H1 (cell line): Measurements from ENCODE around the gene ARHGAP15. TPM values are rescaled to one million over a fixed set of nuclear protein-coding genes. Genes with fewer than 3 reads are reported as not detected.

ENCODE experiments used
- CTCF ChIA-PET: fragments of 300-600 bp; sonication (Branson Sonifier 250); formaldehyde crosslinking; loops from one replicate; lab custom pipeline; 2021; ENCODE audit not compliant: partially characterized antibody; lab: Charles Lee
- POLR2A ChIA-PET: fragments of 300-600 bp; sonication (Branson Sonifier 250); formaldehyde crosslinking; loops from one replicate; lab custom pipeline; 2021; ENCODE audit warnings: inconsistent platforms; ENCODE audit not compliant: partially characterized antibody; lab: Charles Lee
- DNase-seq, 2 experiments: peaks; one replicate each; pipeline versions ENCODE4 v3.0.0 to v3.0.0-alpha.2; 2010 to 2022; ENCODE audit warnings: low spot score in 2 of 2, low read depth in 1 of 2, mixed read lengths in 1 of 2
- FAIRE-seq: peaks from 2 replicates; lab custom pipeline; 2011; peaks lifted over from hg19 to GRCh38; lab: Jason Lieb, UNC
- H2AFZ ChIP-seq: 2 replicates; pipeline ENCODE4 v1.8.1; 2012; ENCODE audit warnings: low read length, inconsistent platforms
- H2AK5ac ChIP-seq: 2 replicates; pipeline ENCODE4 v1.6.1; 2013; ENCODE audit warnings: low read depth, low read length
- H2BK120ac ChIP-seq: replicated peaks from 2 replicates; pipeline ENCODE3; 2013; ENCODE audit warnings: low read depth, low read length, inconsistent platforms
- H2BK12ac ChIP-seq: 2 replicates; pipeline ENCODE4 v1.6.1; 2013; ENCODE audit warnings: low read depth, low read length
- H2BK15ac ChIP-seq: 2 replicates; pipeline ENCODE4 v1.6.1; 2013; ENCODE audit warnings: low read length
- H2BK20ac ChIP-seq: 2 replicates; pipeline ENCODE4 v1.6.1; 2013; ENCODE audit warnings: low read length
- H2BK5ac ChIP-seq: 2 replicates; pipeline ENCODE4 v1.6.1; 2013; ENCODE audit warnings: low read depth, low read length
- H3K14ac ChIP-seq: 2 replicates; pipeline ENCODE4 v1.6.1; 2013; ENCODE audit warnings: inconsistent platforms; ENCODE audit not compliant: insufficient read length
- H3K18ac ChIP-seq: 2 replicates; pipeline ENCODE4 v1.6.1; 2013; ENCODE audit warnings: low read length; ENCODE audit errors: extremely low read depth
- H3K23ac ChIP-seq: 2 replicates; pipeline ENCODE4 v1.6.1; 2013; ENCODE audit warnings: inconsistent platforms; ENCODE audit not compliant: insufficient read length
- H3K23me2 ChIP-seq: 2 replicates; pipeline ENCODE4 v1.6.1; 2013; ENCODE audit warnings: low read depth, low read length
- H3K27ac ChIP-seq: 2 replicates; pipeline ENCODE4 v1.6.1; 2011; ENCODE audit warnings: low read depth, low read length, inconsistent platforms
- H3K27me3 ChIP-seq, 4 experiments: replicated peaks in 1 of 4; 1 replicate in 1 of 4; 2 replicates in 3 of 4; pipeline versions ENCODE4 v1.6.1 to v1.8.1; 2011 to 2013; ENCODE audit warnings: low read length in 3 of 4, mild to moderate bottlenecking in 3 of 4, inconsistent platforms in 2 of 4, mixed read lengths in 2 of 4, moderate library complexity in 1 of 4; ENCODE audit not compliant: control insufficient read depth in 3 of 4, insufficient read depth in 3 of 4; ENCODE audit errors: extremely low read depth in 1 of 4
- H3K36me3 ChIP-seq, 4 experiments: 2 replicates each; pipeline versions ENCODE4 v1.6.1 to v1.8.1; 2011 to 2013; ENCODE audit warnings: mild to moderate bottlenecking in 4 of 4, low read length in 3 of 4, moderate library complexity in 2 of 4, control low read depth in 1 of 4, inconsistent platforms in 1 of 4; ENCODE audit not compliant: insufficient read depth in 4 of 4, control insufficient read depth in 2 of 4
- H3K4ac ChIP-seq: replicated peaks from 2 replicates; pipeline ENCODE3; 2013; ENCODE audit warnings: low read length, low read depth, mixed read lengths, inconsistent platforms; ENCODE audit not compliant: insufficient read length
- H3K4me1 ChIP-seq, 4 experiments: replicated peaks in 1 of 4; 1 replicate in 1 of 4; 2 replicates in 3 of 4; pipeline versions ENCODE4 v1.6.1 to v1.8.1; 2011 to 2013; ENCODE audit warnings: low read length in 3 of 4, inconsistent platforms in 2 of 4, mixed read lengths in 1 of 4; ENCODE audit not compliant: insufficient read depth in 4 of 4, control insufficient read depth in 3 of 4
- H3K4me2 ChIP-seq, 2 experiments: 2 replicates each; pipeline versions ENCODE4 v1.6.1 to v1.8.1; 2011 to 2013; ENCODE audit warnings: low read depth in 2 of 2, low read length in 2 of 2, control low read depth in 1 of 2, inconsistent platforms in 1 of 2, mild to moderate bottlenecking in 1 of 2; ENCODE audit not compliant: insufficient read depth in 1 of 2
- H3K4me3 ChIP-seq, 4 experiments: fragments of 200-600, 300-600 bp in 1 of 4; sonication (generic), shearing (Covaris generic), sonication (Bioruptor Twin) in 1 of 4; 2 replicates each; pipeline versions ENCODE4 v1.5.1 to v1.8.1; 2011 to 2016; ENCODE audit warnings: low read length in 4 of 4, low read depth in 3 of 4, control low read depth in 2 of 4, inconsistent platforms in 2 of 4, mild to moderate bottlenecking in 2 of 4, mixed read lengths in 1 of 4, moderate library complexity in 1 of 4; ENCODE audit not compliant: insufficient read depth in 2 of 4; ENCODE audit errors: extremely low read depth in 1 of 4
- H3K56ac ChIP-seq: replicated peaks from 2 replicates; pipeline ENCODE3; 2013; ENCODE audit warnings: low read depth, mild to moderate bottlenecking, mixed read lengths, low read length, inconsistent platforms; ENCODE audit not compliant: insufficient read length
- H3K79me1 ChIP-seq: 2 replicates; pipeline ENCODE4 v1.6.1; 2013; ENCODE audit warnings: low read depth, low read length, control low read depth
- H3K79me2 ChIP-seq, 2 experiments: 2 replicates each; pipeline versions ENCODE4 v1.6.1 to v1.8.1; 2012 to 2013; ENCODE audit warnings: low read length in 2 of 2, mild to moderate bottlenecking in 2 of 2, inconsistent platforms in 1 of 2; ENCODE audit not compliant: insufficient read depth in 2 of 2, control insufficient read depth in 1 of 2
- H3K9ac ChIP-seq, 4 experiments: replicated peaks in 1 of 4; 1 replicate in 1 of 4; 2 replicates in 3 of 4; pipeline versions ENCODE4 v1.6.1 to v1.8.1; 2011 to 2013; ENCODE audit warnings: low read depth in 3 of 4, low read length in 3 of 4, control low read depth in 2 of 4, mild to moderate bottlenecking in 2 of 4, moderate library complexity in 2 of 4, inconsistent platforms in 1 of 4; ENCODE audit errors: extremely low read depth in 1 of 4
- H3K9me3 ChIP-seq, 2 experiments: 2 replicates each; pipeline versions ENCODE4 v1.6.1 to v1.8.1; 2012 to 2013; ENCODE audit warnings: mild to moderate bottlenecking in 2 of 2, moderate library complexity in 2 of 2, control low read depth in 1 of 2, inconsistent platforms in 1 of 2, low read depth in 1 of 2, low read length in 1 of 2, mixed read lengths in 1 of 2; ENCODE audit not compliant: insufficient read depth in 2 of 2
- H4K20me1 ChIP-seq, 2 experiments: replicated peaks in 1 of 2; 2 replicates each; pipeline versions ENCODE3 to v1.8.1; 2011 to 2013; ENCODE audit warnings: inconsistent platforms in 2 of 2, low read length in 2 of 2, mild to moderate bottlenecking in 1 of 2; ENCODE audit not compliant: insufficient read depth in 2 of 2, control insufficient read depth in 1 of 2
- H4K5ac ChIP-seq: 2 replicates; pipeline ENCODE4 v1.6.1; 2013; ENCODE audit warnings: low read length, low read depth, mixed read lengths, inconsistent platforms; ENCODE audit not compliant: insufficient read length
- H4K8ac ChIP-seq: 2 replicates; pipeline ENCODE4 v1.8.0; 2013; ENCODE audit warnings: mild to moderate bottlenecking, moderate library complexity, low read length, inconsistent platforms; ENCODE audit not compliant: insufficient read depth; ENCODE audit errors: extremely low read depth
- H4K91ac ChIP-seq: replicated peaks from 2 replicates; pipeline ENCODE3; 2013; ENCODE audit warnings: low read length, mixed read lengths, inconsistent platforms; ENCODE audit not compliant: insufficient read length
- ASH2L ChIP-seq: fragments of 200-600, 300-600 bp; sonication (generic); IDR thresholded peaks from one replicate; pipeline ENCODE4 v1.7.1; 2017; ENCODE audit warnings: low read length
- BRCA1 ChIP-seq: IDR thresholded peaks from 2 replicates; pipeline ENCODE4 v1.6.1; 2012; ENCODE audit warnings: low read depth, low read length, improper control_type of control experiment
- CEBPB ChIP-seq: IDR thresholded peaks from 2 replicates; pipeline ENCODE4 v1.6.1; 2012; ENCODE audit warnings: low read depth, low read length
- E2F6 ChIP-seq: IDR thresholded peaks from 2 replicates; pipeline ENCODE4 v1.6.1; 2012; ENCODE audit warnings: inconsistent platforms
- FOSL1 ChIP-seq: IDR thresholded peaks from 2 replicates; pipeline ENCODE4 v1.6.1; 2011; ENCODE audit warnings: mild to moderate bottlenecking, low read depth, low read length, moderate library complexity; ENCODE audit not compliant: insufficient read depth
- GABPA ChIP-seq: IDR thresholded peaks from 2 replicates; pipeline ENCODE4 v1.6.1; 2011; ENCODE audit warnings: mild to moderate bottlenecking, low read length, moderate library complexity, borderline replicate concordance; ENCODE audit not compliant: insufficient read depth
- GTF2F1 ChIP-seq: IDR thresholded peaks from 2 replicates; pipeline ENCODE4 v1.6.1; 2012; ENCODE audit warnings: low read depth, low read length, improper control_type of control experiment, borderline replicate concordance
- KDM1A ChIP-seq: fragments of 200-600, 300-600 bp; sonication (generic); IDR thresholded peaks from 2 replicates; pipeline ENCODE4 v1.7.1; 2016; ENCODE audit warnings: mild to moderate bottlenecking, low read length, borderline replicate concordance
- KDM4A ChIP-seq: IDR thresholded peaks from one replicate; pipeline ENCODE4 v1.7.1; 2012; ENCODE audit warnings: low read depth, mild to moderate bottlenecking, moderate library complexity, low read length, inconsistent platforms; ENCODE audit not compliant: severe bottlenecking
- MAFK ChIP-seq: IDR thresholded peaks from 2 replicates; pipeline ENCODE4 v1.6.1; 2012; ENCODE audit warnings: low read depth, mild to moderate bottlenecking, improper control_type of control experiment, low read length
- SAP30 ChIP-seq: fragments of 300-600 bp; sonication (generic); IDR thresholded peaks from 2 replicates; pipeline ENCODE4 v1.7.1; 2012; ENCODE audit warnings: low read length, moderate library complexity, mild to moderate bottlenecking, inconsistent platforms; ENCODE audit not compliant: insufficient read depth, insufficient replicate concordance
- SRF ChIP-seq: IDR thresholded peaks from 2 replicates; pipeline ENCODE4 v1.6.1; 2011; ENCODE audit warnings: mild to moderate bottlenecking, low read depth, low read length, moderate library complexity
- USF2 ChIP-seq: IDR thresholded peaks from 2 replicates; pipeline ENCODE4 v1.6.1; 2011; ENCODE audit warnings: low read length, improper control_type of control experiment
- WGBS, 2 experiments: shearing (Covaris generic) in 1 of 2; methylation state at CpG; one replicate each; pipeline versions ENCODE4 v1.1.6 to v1.1.7; 2013 to 2015; ENCODE audit warnings: low lambda C conversion rate in 2 of 2, mixed read lengths in 2 of 2, inconsistent platforms in 1 of 2, low coverage in 1 of 2, missing lambda C conversion rate in 1 of 2; ENCODE audit not compliant: insufficient replicate concordance in 2 of 2, insufficient coverage in 1 of 2, insufficient read length in 1 of 2; ENCODE audit errors: extremely low coverage in 1 of 2, missing lambda C conversion rate in 1 of 2; 5-methylcytosine and 5-hydroxymethylcytosine counted together
- polyA plus RNA-seq, 7 experiments: library from polyadenylated mRNA; depleted of rRNA in 3 of 7; stranded (reverse) in 5 of 7; unstranded in 2 of 7; fragments of >200 nt in 5 of 7; fragments of 200-250 nt in 2 of 7; gene quantifications; 1 replicate in 5 of 7; 2 replicates in 1 of 7; 4 replicates in 1 of 7; pipeline versions ENCODE4 v1.2.1 to v1.2.3, GENCODE V29; 2011 to 2013; ENCODE audit warnings: missing spikeins in 2 of 7, mixed read lengths in 2 of 7
- total RNA-seq: library from RNA; stranded (reverse); fragmentation: NEBNext Ultra II Directional; extraction: Animal tissue kit (Norgen Biotek cat#: 25700); gene quantifications from 2 replicates; pipeline ENCODE4 v1.2.1, GENCODE V29; 2021

ARHGAP15 gene
- total and polyA plus RNA-seq, 2 of the 8 experiments (the other 6 are each of a cell fraction or from before 2014, with no cell fraction given) = not detected

GRCh38 chr2:143471550-143471949, 342.3 kb downstream of the ARHGAP15 start:
- FAIRE-seq = no peak
- no peak overlapping the region for H2BK15ac ChIP-seq
- POLR2A ChIA-PET = no interaction called here
- TF ChIP-seq GTF2F1 (no peak), SAP30 (no peak), E2F6 (no peak), KDM1A (no peak), CEBPB (no peak), FOSL1 (no peak), ASH2L (no peak), USF2 (no peak), KDM4A (no peak), SRF (no peak), GABPA (no peak), MAFK (no peak), BRCA1 (no peak)

More at GRCh38 chr2:143471550-143471949, 342.3 kb downstream of the ARHGAP15 start:
- Histone ChIP-seq H3K23me2 (no peaks in the 10 kb centered on the region), H3K9ac (no peak overlapping the region), H2BK5ac (no peak overlapping the region), H3K18ac (no peak overlapping the region), H3K56ac (no peak overlapping the region), H3K27me3 (no peaks in the 10 kb centered on the region), H3K4ac (no peak overlapping the region), H4K5ac (no peak overlapping the region), H2BK12ac (no peak overlapping the region), H4K20me1 (no peaks in the 10 kb centered on the region), H4K8ac (no peak overlapping the region), H3K4me2 (no peak overlapping the region), H3K79me2 (no peaks in the 10 kb centered on the region), H3K4me1 (no peaks in the 10 kb centered on the region), H3K79me1 (no peaks in the 10 kb centered on the region), H3K23ac (no peak overlapping the region), H3K9me3 (no peaks in the 10 kb centered on the region), H2BK20ac (no peak overlapping the region), H3K27ac (no peak overlapping the region), H2BK120ac (no peak overlapping the region), H3K4me3 (no peak overlapping the region), H3K36me3 (no peaks in the 10 kb centered on the region), H2AFZ (no peak overlapping the region), H3K14ac (no peak overlapping the region), H2AK5ac (no peak overlapping the region), H4K91ac (no peak overlapping the region)
- no peak for DNase-seq
- WGBS, 2 experiments = 100% methylated on average over 1 of the region's 1 CpG; no CpG with 5 or more reads in 1 of the 2 experiments
- CTCF ChIA-PET = interaction anchor here (1.2 kb wide), 1 partner anchor 9 kb away, joined by 4 read pairs; no protein-coding TSS in a partner anchor
